HepG2 (cell line): ENCODE results near the gene ADSS2. TPM values are rescaled to one million over a fixed set of nuclear protein-coding genes. Genes with fewer than 3 reads are reported as not detected.

ENCODE experiments used
- ATAC-seq: fragments of 200-7000 bp; cut with Tn5 transposase; 3 replicates; pipeline ENCODE4 v1.9.1; 2020; ENCODE audit warnings: mild to moderate bottlenecking, moderate library complexity
- BruUV-seq: library from RNA; stranded (reverse); fragments of 400-500 nt; replicated peaks from 2 replicates; lab custom pipeline; 2021; lab: Mats Ljungman, UMichigan
- CTCF ChIA-PET: fragments of 300-600 bp; formaldehyde crosslinking; extraction: SDS; loops from one replicate; lab custom pipeline; 2021; ENCODE audit warnings: low total read pairs, inconsistent platforms, low intra/inter-chr PET ratio; lab: Yijun Ruan, JAX
- POLR2A ChIA-PET: fragments of 350-600 bp; sonication (Branson Sonifier 250); formaldehyde crosslinking; loops from one replicate; lab custom pipeline; 2020; ENCODE audit warnings: antibody characterized with exemption, inconsistent platforms; lab: Yijun Ruan, JAX
- DNase-seq: peaks from one replicate; pipeline ENCODE4 v3.0.0-alpha.2; 2015; ENCODE audit warnings: low spot score
- FAIRE-seq: peaks from 3 replicates; lab custom pipeline; 2011; peaks lifted over from hg19 to GRCh38; lab: Jason Lieb, UNC
- H2AFZ ChIP-seq: one replicate; pipeline ENCODE4 v1.6.1; 2011; ENCODE audit warnings: low read length, inconsistent platforms
- H3K27ac ChIP-seq: fragments of 300-600 bp; 3 replicates; pipeline ENCODE4 v1.8.0; 2011; ENCODE audit warnings: mixed run types, mild to moderate bottlenecking, mixed read lengths, low read length, inconsistent platforms; ENCODE audit not compliant: insufficient read depth; ENCODE audit errors: extremely low read length
- H3K27me3 ChIP-seq, 2 experiments: fragments of 200-600 bp in 1 of 2; 2 replicates in 1 of 2; 3 replicates in 1 of 2; pipeline versions ENCODE4 v1.6.0 to v1.8.0; 2011; ENCODE audit warnings: low read length in 2 of 2, mild to moderate bottlenecking in 2 of 2, moderate library complexity in 2 of 2, inconsistent platforms in 1 of 2; ENCODE audit not compliant: insufficient read depth in 2 of 2, control insufficient read depth in 1 of 2
- H3K36me3 ChIP-seq, 2 experiments: fragments of 200-600 bp in 1 of 2; replicated peaks in 1 of 2; 2 replicates in 1 of 2; 3 replicates in 1 of 2; pipeline versions ENCODE4 v1.5.1 to v1.8.0; 2011; ENCODE audit warnings: low read length in 2 of 2, inconsistent platforms in 1 of 2; ENCODE audit not compliant: insufficient read depth in 2 of 2, control insufficient read depth in 1 of 2
- H3K4me1 ChIP-seq: 2 replicates; pipeline ENCODE4 v1.5.1; 2012; ENCODE audit warnings: low read length, inconsistent platforms; ENCODE audit not compliant: insufficient read depth
- H3K4me2 ChIP-seq: 2 replicates; pipeline ENCODE4 v1.6.0; 2011; ENCODE audit warnings: low read depth, low read length, inconsistent platforms
- H3K4me3 ChIP-seq, 3 experiments: fragments of 200-600 bp in 1 of 3; sonication (generic), shearing (Covaris generic) in 1 of 3; replicated peaks in 1 of 3; 2 replicates each; pipeline ENCODE4 v1.5.1; 2011 to 2016; ENCODE audit warnings: low read length in 3 of 3, inconsistent platforms in 2 of 3, low read depth in 2 of 3, mild to moderate bottlenecking in 2 of 3, control low read depth in 1 of 3, mixed read lengths in 1 of 3; ENCODE audit not compliant: insufficient read depth in 1 of 3
- H3K79me2 ChIP-seq: one replicate; pipeline ENCODE4 v1.6.1; 2011; ENCODE audit warnings: low read length, inconsistent platforms; ENCODE audit not compliant: insufficient read depth
- H3K9ac ChIP-seq: 2 replicates; pipeline ENCODE4 v1.6.0; 2011; ENCODE audit warnings: mild to moderate bottlenecking, low read depth, low read length, inconsistent platforms; ENCODE audit not compliant: insufficient read depth
- H3K9me3 ChIP-seq: 2 replicates; pipeline ENCODE4 v1.5.1; 2012; ENCODE audit warnings: mild to moderate bottlenecking, low read length
- H4K20me1 ChIP-seq: 2 replicates; pipeline ENCODE4 v1.6.0; 2011; ENCODE audit warnings: inconsistent platforms, mild to moderate bottlenecking, low read length, moderate library complexity; ENCODE audit not compliant: insufficient read depth
- ATF4 ChIP-seq, 2 experiments: fragments of 450-650 bp in 1 of 2; sonication (generic) in 1 of 2; formaldehyde crosslinking; IDR thresholded peaks; 2 replicates each; pipeline versions ENCODE4 v1.5.0 to v1.8.0; 2020 to 2022; ENCODE audit warnings: mild to moderate bottlenecking in 1 of 2, missing genetic modification reagents in 1 of 2
- CERS6 ChIP-seq: sonication (generic); formaldehyde crosslinking; IDR thresholded peaks from 2 replicates; pipeline ENCODE4 v1.5.0; 2020; ENCODE audit warnings: missing genetic modification reagents
- JUN ChIP-seq: sonication (generic); formaldehyde crosslinking; IDR thresholded peaks from 2 replicates; pipeline ENCODE4 v1.4.0; 2020; ENCODE audit warnings: mild to moderate bottlenecking, missing genetic modification reagents
- SSRP1 ChIP-seq: IDR thresholded peaks from 2 replicates; pipeline ENCODE4 v1.6.1; 2016; ENCODE audit warnings: control low read depth
- TRIM22 ChIP-seq: fragments of 450-650 bp; IDR thresholded peaks from 2 replicates; pipeline ENCODE4 v1.6.1; 2017
- ZBTB43 ChIP-seq: sonication (generic); formaldehyde crosslinking; conservative IDR thresholded peaks from 2 replicates; pipeline ENCODE4 v1.4.0; 2020; ENCODE audit warnings: missing genetic modification reagents
- ZNF605 ChIP-seq: sonication (generic); formaldehyde crosslinking; IDR thresholded peaks from 2 replicates; pipeline ENCODE4 v1.8.0; 2022; ENCODE audit warnings: mild to moderate bottlenecking, missing genetic modification reagents
- ZSCAN30 ChIP-seq: sonication (generic); formaldehyde crosslinking; IDR thresholded peaks from 2 replicates; pipeline ENCODE4 v1.5.0; 2020; ENCODE audit warnings: mild to moderate bottlenecking, missing genetic modification reagents
- in situ Hi-C: cut with HindIII; loops from 2 replicates; pipeline ENCODE4 v1.10.0; 2017; ENCODE audit warnings: low pct_unique_long_range_greater_than_20kb; ENCODE audit not compliant: extremely low pct_ligation_motif_present
- intact Hi-C: fragments of 100-400 bp; cut with micrococcal nuclease; formaldehyde crosslinking; loops from one replicate; pipeline ENCODE4 v1.10.0; 2022; ENCODE audit not compliant: unreplicated experiment
- polyA plus RNA-seq, 8 experiments: library from polyadenylated mRNA; depleted of rRNA in 3 of 8; stranded (reverse) in 7 of 8; unstranded in 1 of 8; fragments of >200 nt; fragmentation: Illumina TruSeq in 4 of 8; extraction: Trizol in 4 of 8; gene quantifications; 2 replicates each; pipeline versions ENCODE4 v1.2.1 to v1.2.3, GENCODE V29; 2011 to 2016; ENCODE audit warnings: low read depth in 4 of 8, missing spikeins in 1 of 8, mixed read lengths in 1 of 8; ENCODE audit not compliant: insufficient read depth in 1 of 8
- total RNA-seq, 5 experiments: library from RNA; depleted of rRNA; stranded (reverse); fragments of >200 nt; fragmentation: Illumina TruSeq; extraction: Trizol; gene quantifications; 2 replicates each; pipeline ENCODE4 v1.2.3, GENCODE V29; 2016; ENCODE audit warnings: low read depth in 1 of 5

The ADSS2 gene
- total and polyA plus RNA-seq, 2 of the 13 experiments (the other 11 are each of a cell fraction or from before 2014, with no cell fraction given) = 15.1 to 43.4 TPM

- no TSS peak for BruUV-seq
- Histone ChIP-seq H3K79me2 (no peaks in the 10 kb centered on the region), H3K9ac (no peak overlapping the region), H2AFZ (no peak overlapping the region), H4K20me1 (no peaks in the 10 kb centered on the region), H3K9me3 (no peaks in the 10 kb centered on the region), H3K27me3 (no peaks in the 10 kb centered on the region), H3K4me2 (no peak overlapping the region), H3K4me1 (peaks cover 9% of the 10 kb centered on the region), H3K36me3 (peaks cover 2 to 16% of the 10 kb centered on the region in 2 experiments; a peak in 4 of 5 replicates), H3K4me3 (no peak overlapping the region), H3K27ac (no peak overlapping the region)
- ATAC-seq = no peak
- in situ Hi-C loops = no loop called here
- CTCF ChIA-PET = no interaction called here
- POLR2A ChIA-PET = no interaction called here
- no peak for DNase-seq
- FAIRE-seq = no peak
- TF ChIP-seq ZNF605 (CRISPR knock-in tag) (no peak), SSRP1 (CRISPR knock-in tag) (no peak), ATF4 (CRISPR knock-in tag; IDR thresholded peaks at IDR 0.05) (no peak), ZBTB43 (CRISPR knock-in tag) (no peak), ZSCAN30 (no peak), JUN (CRISPR knock-in tag) (no peak), CERS6 (CRISPR knock-in tag) (no peak), TRIM22 (no peak)
- intact Hi-C loops = no loop called here
These were observed 20.5 kb downstream of the ADSS2 start for GRCh38 chr1:244431166-244431565.
